ENCODE measurements around the gene CDC25B. TPM values are rescaled to one million over a fixed set of nuclear protein-coding genes. Genes with fewer than 3 reads are reported as not detected.

CDC25B gene
- total RNA-seq, 1 experiment from 2014 or later = 223 TPM

DNA sequence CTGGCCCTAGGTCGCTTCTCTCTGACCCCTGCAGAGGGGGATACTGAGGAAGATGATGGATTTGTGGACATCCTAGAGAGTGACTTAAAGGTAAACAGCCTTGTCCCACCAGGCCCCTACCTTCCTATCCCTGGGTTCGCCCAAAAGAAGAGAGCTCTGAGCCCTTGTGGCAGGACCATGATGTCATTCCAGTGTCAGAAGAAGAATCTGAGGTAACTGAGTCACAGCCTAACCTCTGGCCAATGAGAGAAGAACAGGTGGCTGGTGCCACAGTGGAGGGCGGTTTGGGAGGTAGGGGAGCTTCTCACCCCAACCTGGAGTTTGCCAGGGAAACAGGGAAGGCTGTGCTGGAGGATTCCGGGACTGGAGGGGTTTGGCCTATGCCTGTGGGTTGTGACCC is 5.2 kb downstream of the CDC25B start:
- Histone ChIP-seq H3K79me2 (ENCODE audit: insufficient read depth, low read length) (peaks cover 67% of the 10 kb centered on the region), H3K36me3 (ENCODE audit: control insufficient read depth in 1 of 2, insufficient read depth in 2 of 2, low read length in 2 of 2) (peaks cover 34 to 74% of the 10 kb centered on the region in 2 experiments), H2AFZ (ENCODE audit: low read depth, low read length, poor library complexity, severe bottlenecking) (no peak overlapping the region), H3K9ac (ENCODE audit: low read length) (no peak overlapping the region), H3K4me1 (ENCODE audit: control insufficient read depth in 1 of 2, insufficient read depth in 2 of 2, low read length in 2 of 2) (peaks cover 41 to 74% of the 10 kb centered on the region in 2 experiments), H3K27me3 (ENCODE audit: insufficient read depth, low read length) (no peaks in the 10 kb centered on the region), H3K4me3 (replicated peaks in 1 of 2; ENCODE audit: low read depth in 1 of 2, low read length in 2 of 2) (no peak overlapping the region), H4K20me1 (ENCODE audit: insufficient read depth) (no peaks in the 10 kb centered on the region), H3K27ac (ENCODE audit: low read depth, low read length) (peak overlapping the region; percentile 30; the same call in 1 of the 2 replicates), H3K9me2 (ENCODE audit: insufficient read depth) (no peaks in the 10 kb centered on the region), H3K4me2 (ENCODE audit: low read length) (no peak overlapping the region), H3K9me3 (ENCODE audit: control insufficient read depth in 1 of 2, insufficient read depth in 1 of 2, low read depth in 1 of 2, low read length in 2 of 2) (no peaks in the 10 kb centered on the region)
- DNase-seq (ENCODE audit: low read depth, low spot score) (no peak), ATAC-seq (no peak)
- ChIA-PET CTCF (interaction anchor here (1.2 kb wide), 1 partner anchor 17 kb away, joined by 5 read pairs; no protein-coding TSS in a partner anchor), POLR2A (interaction anchor here (2.7 kb wide), 1 partner anchor 13 kb away, joined by 13 read pairs; no protein-coding TSS in a partner anchor), RAD21 (ENCODE audit: low non-redundant PET in 1 of 2, low total read pairs in 2 of 2, uncharacterized antibody in 2 of 2, unreplicated experiment in 2 of 2) (no interaction called here)
- TF ChIP-seq, protein P1, sequence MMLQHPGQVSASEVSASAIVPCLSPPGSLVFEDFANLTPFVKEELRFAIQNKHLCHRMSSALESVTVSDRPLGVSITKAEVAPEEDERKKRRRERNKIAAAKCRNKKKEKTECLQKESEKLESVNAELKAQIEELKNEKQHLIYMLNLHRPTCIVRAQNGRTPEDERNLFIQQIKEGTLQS (IDR thresholded peaks at IDR 0.05) = no peak
- TF ChIP-seq RAD21 (IDR thresholded peaks at IDR 0.05; ENCODE audit: low read depth) (no peak), YY1 (IDR thresholded peaks at IDR 0.05; ENCODE audit: extremely low read depth, insufficient replicate concordance, low read depth, low read length) (no peak), EGR1 (IDR thresholded peaks at IDR 0.05; ENCODE audit: low read depth) (no peak), ZFX (IDR thresholded peaks at IDR 0.05) (no peak), CEBPB (IDR thresholded peaks at IDR 0.05; ENCODE audit: low read depth) (no peak), FOSL1 (IDR thresholded peaks at IDR 0.05; ENCODE audit: low read depth) (no peak), TCF7L2 (IDR thresholded peaks at IDR 0.05; ENCODE audit: borderline replicate concordance, extremely low read depth, insufficient read depth, insufficient read length) (no peak), SP1 (IDR thresholded peaks at IDR 0.05; ENCODE audit: low read depth) (no peak), POLR2A (IDR thresholded peaks at IDR 0.05; ENCODE audit: borderline replicate concordance, extremely low read depth, insufficient read depth, insufficient read length) (no peak), POLR2AphosphoS5 (IDR thresholded peaks at IDR 0.05; ENCODE audit: low read depth, low read length) (no peak; the same call in 1 of the 2 replicates), SIN3A (IDR thresholded peaks at IDR 0.05; ENCODE audit: low read depth) (no peak), EZH2phosphoT487 (IDR thresholded peaks at IDR 0.05; ENCODE audit: borderline replicate concordance) (no peak), ZNF274 (IDR thresholded peaks at IDR 0.05; ENCODE audit: low read depth, low read length) (no peak), ELF1 (IDR thresholded peaks at IDR 0.05; ENCODE audit: borderline replicate concordance, low read depth) (no peak), JUND (IDR thresholded peaks at IDR 0.05) (no peak), EZH2 (IDR thresholded peaks at IDR 0.05) (no peak)
- TF ChIP-seq, protein P2, sequence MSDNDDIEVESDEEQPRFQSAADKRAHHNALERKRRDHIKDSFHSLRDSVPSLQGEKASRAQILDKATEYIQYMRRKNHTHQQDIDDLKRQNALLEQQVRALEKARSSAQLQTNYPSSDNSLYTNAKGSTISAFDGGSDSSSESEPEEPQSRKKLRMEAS (IDR thresholded peaks at IDR 0.05) = no peak
- TF ChIP-seq, protein P3, sequence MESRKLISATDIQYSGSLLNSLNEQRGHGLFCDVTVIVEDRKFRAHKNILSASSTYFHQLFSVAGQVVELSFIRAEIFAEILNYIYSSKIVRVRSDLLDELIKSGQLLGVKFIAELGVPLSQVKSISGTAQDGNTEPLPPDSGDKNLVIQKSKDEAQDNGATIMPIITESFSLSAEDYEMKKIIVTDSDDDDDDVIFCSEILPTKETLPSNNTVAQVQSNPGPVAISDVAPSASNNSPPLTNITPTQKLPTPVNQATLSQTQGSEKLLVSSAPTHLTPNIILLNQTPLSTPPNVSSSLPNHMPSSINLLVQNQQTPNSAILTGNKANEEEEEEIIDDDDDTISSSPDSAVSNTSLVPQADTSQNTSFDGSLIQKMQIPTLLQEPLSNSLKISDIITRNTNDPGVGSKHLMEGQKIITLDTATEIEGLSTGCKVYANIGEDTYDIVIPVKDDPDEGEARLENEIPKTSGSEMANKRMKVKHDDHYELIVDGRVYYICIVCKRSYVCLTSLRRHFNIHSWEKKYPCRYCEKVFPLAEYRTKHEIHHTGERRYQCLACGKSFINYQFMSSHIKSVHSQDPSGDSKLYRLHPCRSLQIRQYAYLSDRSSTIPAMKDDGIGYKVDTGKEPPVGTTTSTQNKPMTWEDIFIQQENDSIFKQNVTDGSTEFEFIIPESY (IDR thresholded peaks at IDR 0.05; ENCODE audit: extremely low read depth, insufficient replicate concordance, low read length) = no peak
- TF ChIP-seq, protein P4, sequence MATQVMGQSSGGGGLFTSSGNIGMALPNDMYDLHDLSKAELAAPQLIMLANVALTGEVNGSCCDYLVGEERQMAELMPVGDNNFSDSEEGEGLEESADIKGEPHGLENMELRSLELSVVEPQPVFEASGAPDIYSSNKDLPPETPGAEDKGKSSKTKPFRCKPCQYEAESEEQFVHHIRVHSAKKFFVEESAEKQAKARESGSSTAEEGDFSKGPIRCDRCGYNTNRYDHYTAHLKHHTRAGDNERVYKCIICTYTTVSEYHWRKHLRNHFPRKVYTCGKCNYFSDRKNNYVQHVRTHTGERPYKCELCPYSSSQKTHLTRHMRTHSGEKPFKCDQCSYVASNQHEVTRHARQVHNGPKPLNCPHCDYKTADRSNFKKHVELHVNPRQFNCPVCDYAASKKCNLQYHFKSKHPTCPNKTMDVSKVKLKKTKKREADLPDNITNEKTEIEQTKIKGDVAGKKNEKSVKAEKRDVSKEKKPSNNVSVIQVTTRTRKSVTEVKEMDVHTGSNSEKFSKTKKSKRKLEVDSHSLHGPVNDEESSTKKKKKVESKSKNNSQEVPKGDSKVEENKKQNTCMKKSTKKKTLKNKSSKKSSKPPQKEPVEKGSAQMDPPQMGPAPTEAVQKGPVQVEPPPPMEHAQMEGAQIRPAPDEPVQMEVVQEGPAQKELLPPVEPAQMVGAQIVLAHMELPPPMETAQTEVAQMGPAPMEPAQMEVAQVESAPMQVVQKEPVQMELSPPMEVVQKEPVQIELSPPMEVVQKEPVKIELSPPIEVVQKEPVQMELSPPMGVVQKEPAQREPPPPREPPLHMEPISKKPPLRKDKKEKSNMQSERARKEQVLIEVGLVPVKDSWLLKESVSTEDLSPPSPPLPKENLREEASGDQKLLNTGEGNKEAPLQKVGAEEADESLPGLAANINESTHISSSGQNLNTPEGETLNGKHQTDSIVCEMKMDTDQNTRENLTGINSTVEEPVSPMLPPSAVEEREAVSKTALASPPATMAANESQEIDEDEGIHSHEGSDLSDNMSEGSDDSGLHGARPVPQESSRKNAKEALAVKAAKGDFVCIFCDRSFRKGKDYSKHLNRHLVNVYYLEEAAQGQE (IDR thresholded peaks at IDR 0.05; ENCODE audit: low read depth) = no peak
- no TSS peak for BruUV-seq (replicated peaks)
- intact Hi-C loops (cut with micrococcal nuclease) = no loop called here

Data from HCT116 (cell line).